GM21390 (cell line): ENCODE measurements around the gene PADI4.
"Not testable (repeated sequence)": the region's sequence is repeated elsewhere in the genome, so short reads cannot be mapped to it uniquely, and the experiment has no call there.

Experiments
- ATAC-seq: cut with Tn5 transposase; IDR thresholded peaks from one replicate; pipeline ENCODE4 v1.9.1; 2021; ENCODE audit not compliant: unreplicated experiment

Gene PADI4

GRCh38 chr1:17377325-17377953, 69.4 kb downstream of the PADI4 start:
- no peak for ATAC-seq

- no peak for ATAC-seq
Measured at GRCh38 chr1:17381161-17381560, 73.2 kb downstream of the PADI4 start.

- no peak for ATAC-seq
Measured at GRCh38 chr1:17392199-17392740, 84.3 kb downstream of the PADI4 start.

GRCh38 chr1:17393230-17393629, 85.2 kb downstream of the PADI4 start:
- no peak for ATAC-seq

GRCh38 chr1:17397910-17398695, 90.1 kb downstream of the PADI4 start:
- no peak for ATAC-seq

- no peak for ATAC-seq
Measured at GRCh38 chr1:17400725-17401341, 92.8 kb downstream of the PADI4 start.

GRCh38 chr1:17401841-17402240, 93.8 kb downstream of the PADI4 start:
- no peak for ATAC-seq

GRCh38 chr1:17403081-17403480, 95.1 kb downstream of the PADI4 start:
- no peak for ATAC-seq

GRCh38 chr1:17404034-17404684, 96.2 kb downstream of the PADI4 start:
- ATAC-seq, result no peak

GRCh38 chr1:17404820-17405219, 96.8 kb downstream of the PADI4 start:
- no peak for ATAC-seq

- no peak for ATAC-seq
Measured at GRCh38 chr1:17405898-17406759, 98.1 kb downstream of the PADI4 start.

- not testable (repeated sequence) for ATAC-seq
Measured at GRCh38 chr1:17406760-17407475, 98.9 kb downstream of the PADI4 start.

GRCh38 chr1:17407786-17408514, 100.0 kb downstream of the PADI4 start:
- not testable (repeated sequence) for ATAC-seq

- ATAC-seq, result no peak
Measured at GRCh38 chr1:17409391-17409811, 101.4 kb downstream of the PADI4 start.

- ATAC-seq, result no peak
Measured at GRCh38 chr1:17412093-17412870, 104.3 kb downstream of the PADI4 start.
